Activated T-cell treated with anti-CD3 and anti-CD28 coated beads for 4 hours (primary cell): ENCODE measurements around the gene NBPF1.
"Not testable (repeated sequence)": the region's sequence is repeated elsewhere in the genome, so short reads cannot be mapped to it uniquely, and the experiment has no call there.

Experiments used
- DNase-seq: peaks from one replicate; pipeline ENCODE4 v3.0.0-alpha.2; 2020

Gene NBPF1

GRCh38 chr1:16621681-16622315 is 8.4 kb upstream of the NBPF1 start:
- not testable (repeated sequence) for DNase-seq

GRCh38 chr1:16621300-16621658 is 7.9 kb upstream of the NBPF1 start:
- no peak for DNase-seq

- DNase-seq, result not testable (repeated sequence)
These were observed 6.6 kb upstream of the NBPF1 start for GRCh38 chr1:16619803-16620501.

GRCh38 chr1:16618719-16619118 is 5.4 kb upstream of the NBPF1 start:
- no peak for DNase-seq

GRCh38 chr1:16617778-16618580 is 4.6 kb upstream of the NBPF1 start:
- no peak for DNase-seq

GRCh38 chr1:16617114-16617631 is 3.8 kb upstream of the NBPF1 start:
- DNase-seq, result no peak

GRCh38 chr1:16615253-16616252 is 2.2 kb upstream of the NBPF1 start:
- DNase-seq, result no peak

GRCh38 chr1:16614361-16615252 is 1.2 kb upstream of the NBPF1 start:
- no peak for DNase-seq

- no peak for DNase-seq
These were observed 812 bp downstream of the NBPF1 start for GRCh38 chr1:16612332-16613172.

GRCh38 chr1:16611981-16612331 is 1.4 kb downstream of the NBPF1 start:
- not testable (repeated sequence) for DNase-seq

GRCh38 chr1:16611164-16611563 is 2.2 kb downstream of the NBPF1 start:
- not testable (repeated sequence) for DNase-seq

GRCh38 chr1:16610553-16610952 is 2.8 kb downstream of the NBPF1 start:
- not testable (repeated sequence) for DNase-seq

- not testable (repeated sequence) for DNase-seq
These were observed 3.6 kb downstream of the NBPF1 start for GRCh38 chr1:16609761-16610160.

GRCh38 chr1:16608838-16609560 is 4.4 kb downstream of the NBPF1 start:
- no peak for DNase-seq

- DNase-seq, result not testable (repeated sequence)
These were observed 5.2 kb downstream of the NBPF1 start for GRCh38 chr1:16607853-16608815.

- no peak for DNase-seq
These were observed 5.9 kb downstream of the NBPF1 start for GRCh38 chr1:16607433-16607851.

- not testable (repeated sequence) for DNase-seq
These were observed 6.5 kb downstream of the NBPF1 start for GRCh38 chr1:16606666-16607432.
